GM12872 (cell line): ENCODE results near the gene VGLL1.

Experiments used
- CTCF ChIP-seq: IDR thresholded peaks from 3 replicates; pipeline ENCODE4 v1.5.1; 2011; ENCODE audit warnings: low read depth, mild to moderate bottlenecking, low read length, moderate library complexity; ENCODE audit not compliant: insufficient read depth

The VGLL1 gene

GRCh38 chrX:136531951-136532350, at the start of gene VGLL1:
TSS of gene VGLL1 (plus strand) at chrX:136532215. CDS start at chrX:136536021, 3,806 bp downstream.
- no peak for TF ChIP-seq CTCF

- TF ChIP-seq CTCF: no peak
These were observed 44.4 kb upstream of the VGLL1 start, which contains the start of gene BRS3 for GRCh38 chrX:136487647-136488046. TSS of gene BRS3 (plus strand) at chrX:136487947. CDS start at chrX:136488115, 168 bp downstream.

GRCh38 chrX:136488706-136489105, 43.3 kb upstream of the VGLL1 start:
- no peak for TF ChIP-seq CTCF

- TF ChIP-seq CTCF: no peak
These were observed 40.2 kb upstream of the VGLL1 start for GRCh38 chrX:136491832-136492231.

- TF ChIP-seq CTCF: no peak
These were observed 39.0 kb upstream of the VGLL1 start for GRCh38 chrX:136493011-136493410.

GRCh38 chrX:136495043-136495442, 37.0 kb upstream of the VGLL1 start:
- TF ChIP-seq CTCF: no peak

GRCh38 chrX:136496186-136496763, 35.7 kb upstream of the VGLL1 start:
- no peak for TF ChIP-seq CTCF
